ENCODE results near the gene DTHD1.

Gene DTHD1

DNA sequence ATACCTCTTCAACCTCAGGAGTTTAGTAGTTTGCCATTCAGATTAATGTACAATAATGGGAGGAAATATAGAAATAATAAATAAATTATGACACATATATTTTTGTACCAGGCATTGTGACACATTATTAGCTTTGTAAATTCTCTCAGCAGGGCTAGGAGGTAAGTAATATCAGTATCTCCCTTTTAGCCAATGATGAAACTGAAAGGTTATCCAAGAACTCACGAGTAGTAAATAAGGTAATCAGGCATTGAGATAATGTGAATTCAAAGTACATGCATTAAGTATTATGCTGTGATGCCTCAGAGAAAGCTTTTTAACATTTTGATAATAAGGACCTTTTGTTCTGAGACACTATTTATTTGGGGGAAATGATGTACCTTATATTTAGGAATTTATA, 31.8 kb upstream of the DTHD1 start:
- Histone ChIP-seq H4K20me1 (ENCODE audit: insufficient read depth, low read length) (no peaks in the 10 kb centered on the region), H3K9ac (ENCODE audit: low read depth, low read length) (no peak overlapping the region), H3K4me3 (ENCODE audit: low read depth in 1 of 2, low read length in 2 of 2) (no peak overlapping the region), H3K79me2 (ENCODE audit: insufficient read depth, low read length) (peaks cover 2% of the 10 kb centered on the region), H3K27ac (ENCODE audit: low read length) (no peak overlapping the region), H3K36me3 (ENCODE audit: insufficient read depth, low read length) (no peaks in the 10 kb centered on the region), H2AFZ (ENCODE audit: low read depth, low read length) (no peak overlapping the region), H3K4me2 (ENCODE audit: insufficient read depth, low read length) (no peak overlapping the region), H3K4me1 (ENCODE audit: insufficient read depth, low read length) (peaks cover 16% of the 10 kb centered on the region), H3K27me3 (ENCODE audit: insufficient read depth, low read length, poor library complexity) (no peaks in the 10 kb centered on the region), H3K9me3 (ENCODE audit: insufficient read depth, low read length, severe bottlenecking) (no peaks in the 10 kb centered on the region)
- TF ChIP-seq, protein P1, sequence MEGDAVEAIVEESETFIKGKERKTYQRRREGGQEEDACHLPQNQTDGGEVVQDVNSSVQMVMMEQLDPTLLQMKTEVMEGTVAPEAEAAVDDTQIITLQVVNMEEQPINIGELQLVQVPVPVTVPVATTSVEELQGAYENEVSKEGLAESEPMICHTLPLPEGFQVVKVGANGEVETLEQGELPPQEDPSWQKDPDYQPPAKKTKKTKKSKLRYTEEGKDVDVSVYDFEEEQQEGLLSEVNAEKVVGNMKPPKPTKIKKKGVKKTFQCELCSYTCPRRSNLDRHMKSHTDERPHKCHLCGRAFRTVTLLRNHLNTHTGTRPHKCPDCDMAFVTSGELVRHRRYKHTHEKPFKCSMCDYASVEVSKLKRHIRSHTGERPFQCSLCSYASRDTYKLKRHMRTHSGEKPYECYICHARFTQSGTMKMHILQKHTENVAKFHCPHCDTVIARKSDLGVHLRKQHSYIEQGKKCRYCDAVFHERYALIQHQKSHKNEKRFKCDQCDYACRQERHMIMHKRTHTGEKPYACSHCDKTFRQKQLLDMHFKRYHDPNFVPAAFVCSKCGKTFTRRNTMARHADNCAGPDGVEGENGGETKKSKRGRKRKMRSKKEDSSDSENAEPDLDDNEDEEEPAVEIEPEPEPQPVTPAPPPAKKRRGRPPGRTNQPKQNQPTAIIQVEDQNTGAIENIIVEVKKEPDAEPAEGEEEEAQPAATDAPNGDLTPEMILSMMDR (IDR thresholded peaks at IDR 0.05; ENCODE audit: borderline replicate concordance, extremely low read depth, low read length, poor library complexity, severe bottlenecking): no peak
- TF ChIP-seq EZH2 (IDR thresholded peaks at IDR 0.05; ENCODE audit: borderline replicate concordance, low read depth, low read length, severe bottlenecking): no peak
- ATAC-seq (ENCODE audit: insufficient read depth, low read depth): no peak
- DNase-seq: no peak

DNA sequence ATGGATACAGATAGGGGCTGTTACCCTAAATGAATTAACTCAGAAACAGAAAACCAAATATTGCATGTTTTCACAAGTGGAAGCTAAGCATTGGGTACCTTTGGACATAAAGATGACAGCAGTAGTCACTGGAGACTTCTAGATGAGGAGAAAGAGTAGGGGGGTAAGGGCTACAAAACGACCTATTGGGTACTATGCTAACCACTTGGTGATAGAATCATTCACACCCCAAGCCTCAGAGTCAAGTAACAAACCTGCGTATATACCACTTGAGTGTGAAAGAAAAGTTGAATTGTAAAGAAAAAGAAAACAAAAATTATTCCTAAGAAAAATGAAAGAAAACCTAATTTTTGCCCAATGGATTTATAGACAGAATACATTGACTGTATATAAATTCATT, 29.4 kb upstream of the DTHD1 start:
- Histone ChIP-seq H3K9ac (ENCODE audit: low read depth, low read length) (no peak overlapping the region), H4K20me1 (ENCODE audit: insufficient read depth, low read length) (no peaks in the 10 kb centered on the region), H3K9me3 (ENCODE audit: insufficient read depth, low read length, severe bottlenecking) (no peaks in the 10 kb centered on the region), H3K4me1 (ENCODE audit: insufficient read depth, low read length) (peaks cover 32% of the 10 kb centered on the region), H3K27ac (ENCODE audit: low read length) (no peak overlapping the region), H3K4me3 (ENCODE audit: low read depth in 1 of 2, low read length in 2 of 2) (no peak overlapping the region), H3K27me3 (ENCODE audit: insufficient read depth, low read length, poor library complexity) (no peaks in the 10 kb centered on the region), H2AFZ (ENCODE audit: low read depth, low read length) (no peak overlapping the region), H3K4me2 (ENCODE audit: insufficient read depth, low read length) (no peak overlapping the region), H3K79me2 (ENCODE audit: insufficient read depth, low read length) (no peaks in the 10 kb centered on the region), H3K36me3 (ENCODE audit: insufficient read depth, low read length) (no peaks in the 10 kb centered on the region)
- TF ChIP-seq, protein P1 (IDR thresholded peaks at IDR 0.05; ENCODE audit: borderline replicate concordance, extremely low read depth, low read length, poor library complexity, severe bottlenecking): no peak
- no peak for TF ChIP-seq EZH2 (IDR thresholded peaks at IDR 0.05; ENCODE audit: borderline replicate concordance, low read depth, low read length, severe bottlenecking)
- ATAC-seq (ENCODE audit: insufficient read depth, low read depth): no peak
- no peak for DNase-seq

DNA sequence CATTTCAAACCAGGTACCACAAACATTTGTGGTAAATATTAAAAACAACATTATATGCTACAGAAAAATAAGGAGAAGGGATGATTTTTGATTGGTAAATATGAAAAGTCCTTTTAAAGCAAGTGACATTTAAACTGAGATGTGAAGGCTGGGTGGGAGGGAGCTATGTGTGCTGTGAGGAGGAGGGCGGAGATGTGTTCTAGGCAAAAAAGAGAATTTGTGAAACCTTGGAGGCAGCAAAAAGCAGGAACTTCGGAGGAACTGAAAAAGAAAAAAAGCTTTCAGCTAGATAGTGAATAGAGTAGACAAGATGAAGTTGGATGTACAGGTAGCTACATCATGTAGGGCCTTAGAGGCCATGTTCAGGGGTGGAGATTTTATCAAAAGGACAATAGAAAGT, 27.0 kb upstream of the DTHD1 start:
- TF ChIP-seq EZH2 (IDR thresholded peaks at IDR 0.05; ENCODE audit: borderline replicate concordance, low read depth, low read length, severe bottlenecking): no peak
- TF ChIP-seq, protein P1 (IDR thresholded peaks at IDR 0.05; ENCODE audit: borderline replicate concordance, extremely low read depth, low read length, poor library complexity, severe bottlenecking): no peak
- Histone ChIP-seq H3K9ac (ENCODE audit: low read depth, low read length) (no peak overlapping the region), H3K79me2 (ENCODE audit: insufficient read depth, low read length) (no peaks in the 10 kb centered on the region), H3K36me3 (ENCODE audit: insufficient read depth, low read length) (no peaks in the 10 kb centered on the region), H3K9me3 (ENCODE audit: insufficient read depth, low read length, severe bottlenecking) (no peaks in the 10 kb centered on the region), H3K27ac (ENCODE audit: low read length) (peak overlapping the region; percentile 21), H3K4me2 (ENCODE audit: insufficient read depth, low read length) (no peak overlapping the region), H3K27me3 (ENCODE audit: insufficient read depth, low read length, poor library complexity) (no peaks in the 10 kb centered on the region), H4K20me1 (ENCODE audit: insufficient read depth, low read length) (no peaks in the 10 kb centered on the region), H3K4me3 (ENCODE audit: low read depth in 1 of 2, low read length in 2 of 2) (no peak overlapping the region), H3K4me1 (ENCODE audit: insufficient read depth, low read length) (peaks cover 37% of the 10 kb centered on the region), H2AFZ (ENCODE audit: low read depth, low read length) (no peak overlapping the region)
- DNase-seq (no peak), ATAC-seq (ENCODE audit: insufficient read depth, low read depth) (no peak)

DNA sequence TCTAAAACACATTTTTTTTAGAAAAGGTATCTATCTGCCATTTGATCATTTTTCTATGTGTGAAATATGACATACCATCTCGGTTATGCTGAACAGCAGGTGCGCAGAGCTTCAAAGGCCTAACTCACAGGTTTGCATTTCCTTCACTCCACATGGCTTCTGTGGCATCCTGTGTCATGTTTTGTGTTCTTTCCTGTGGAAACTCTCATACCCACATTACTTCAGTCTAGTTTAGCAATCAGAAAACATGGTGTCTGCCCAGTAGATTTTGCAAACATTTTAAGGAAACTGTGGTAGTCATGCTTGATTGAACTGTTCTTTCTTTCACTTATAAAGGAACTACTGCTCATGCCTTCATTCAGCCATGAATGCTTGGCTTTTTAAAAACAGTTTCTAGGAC, 25.8 kb upstream of the DTHD1 start:
- H3K36me3 ChIP-seq (ENCODE audit: insufficient read depth, low read length): no peaks in the 10 kb centered on the region
- H3K9ac ChIP-seq (ENCODE audit: low read depth, low read length): peak overlapping the region; percentile 47
- H2AFZ ChIP-seq (ENCODE audit: low read depth, low read length): peak overlapping the region; percentile 6
- DNase-seq: peak; percentile 85
- ATAC-seq (ENCODE audit: insufficient read depth, low read depth): peak; percentile 92
- H3K9me3 ChIP-seq (ENCODE audit: insufficient read depth, low read length, severe bottlenecking): no peaks in the 10 kb centered on the region
- H3K4me1 ChIP-seq (ENCODE audit: insufficient read depth, low read length): peaks cover 37% of the 10 kb centered on the region
- no peaks in the 10 kb centered on the region for H3K27me3 ChIP-seq (ENCODE audit: insufficient read depth, low read length, poor library complexity)
- H4K20me1 ChIP-seq (ENCODE audit: insufficient read depth, low read length): no peaks in the 10 kb centered on the region
- H3K79me2 ChIP-seq (ENCODE audit: insufficient read depth, low read length): no peaks in the 10 kb centered on the region
- H3K4me3 ChIP-seq (ENCODE audit: low read depth in 1 of 2, low read length in 2 of 2): peak overlapping the region in 1 of 2 experiments; percentile 4; a peak in 1 of 4 replicates
- TF ChIP-seq, protein P1 (IDR thresholded peaks at IDR 0.05; ENCODE audit: borderline replicate concordance, extremely low read depth, low read length, poor library complexity, severe bottlenecking): no peak
- TF ChIP-seq EZH2 (IDR thresholded peaks at IDR 0.05; ENCODE audit: borderline replicate concordance, low read depth, low read length, severe bottlenecking): no peak
- H3K4me2 ChIP-seq (ENCODE audit: insufficient read depth, low read length): peak overlapping the region; percentile 54
- peak overlapping the region; percentile 82 for H3K27ac ChIP-seq (ENCODE audit: low read length)
